Measurements from ENCODE around the gene SMR3A. TPM values are rescaled to one million over a fixed set of nuclear protein-coding genes. Genes with fewer than 3 reads are reported as not detected.

Gene SMR3A
- total and polyA plus RNA-seq, 2 of the 13 experiments (the other 11 are each of a cell fraction or from before 2014, with no cell fraction given) = not detected

GRCh38 chr4:70380578-70380977, 20.0 kb downstream of the SMR3A start:
- in situ Hi-C loops (cut with HindIII; ENCODE audit: extremely low pct_ligation_motif_present, low pct_unique_long_range_greater_than_20kb) = no loop called here
- no peaks in the 10 kb centered on the region for H4K20me1 ChIP-seq (ENCODE audit: insufficient read depth, low read length)
- POLR2A ChIA-PET = no interaction called here
- H3K27ac ChIP-seq (ENCODE audit: extremely low read length, insufficient read depth, low read length) = no peak overlapping the region
- H3K79me2 ChIP-seq (ENCODE audit: insufficient read depth, low read length) = no peaks in the 10 kb centered on the region
- 45% methylated on average over 3 of the region's 3 CpGs for WGBS (ENCODE audit: low lambda C conversion rate)
- no peak overlapping the region for H3K4me3 ChIP-seq (replicated peaks in 1 of 3; ENCODE audit: insufficient read depth in 1 of 3, low read depth in 2 of 3, low read length in 3 of 3)
- no peak overlapping the region for H3K9ac ChIP-seq (ENCODE audit: insufficient read depth, low read depth, low read length)
- no peaks in the 10 kb centered on the region for H3K36me3 ChIP-seq (replicated peaks in 1 of 2; ENCODE audit: control insufficient read depth in 1 of 2, insufficient read depth in 2 of 2, low read length in 2 of 2)
- intact Hi-C loops (cut with micrococcal nuclease; ENCODE audit: unreplicated experiment) = no loop called here
- TF ChIP-seq ZC3H13 (CRISPR knock-in tag; IDR thresholded peaks at IDR 0.05) = no peak
- no peak for TF ChIP-seq RCOR2 (CRISPR knock-in tag; IDR thresholded peaks at IDR 0.05)
- no peak for TF ChIP-seq YEATS2 (CRISPR knock-in tag; IDR thresholded peaks at IDR 0.05; ENCODE audit: borderline replicate concordance)
- no peak for TF ChIP-seq ZNF543 (CRISPR knock-in tag; IDR thresholded peaks at IDR 0.05)
- TF ChIP-seq RORA (CRISPR knock-in tag; IDR thresholded peaks at IDR 0.05) = no peak
- no peak for TF ChIP-seq ZNF20 (CRISPR knock-in tag; IDR thresholded peaks at IDR 0.05)
- TF ChIP-seq ISL2 (CRISPR knock-in tag; IDR thresholded peaks at IDR 0.05) = no peak
- no peak for TF ChIP-seq NPAS2 (CRISPR knock-in tag; IDR thresholded peaks at IDR 0.05; ENCODE audit: borderline replicate concordance)
- TF ChIP-seq ZNF30 (CRISPR knock-in tag; IDR thresholded peaks at IDR 0.05) = no peak
- TF ChIP-seq ZFP82 (CRISPR knock-in tag; IDR thresholded peaks at IDR 0.05; ENCODE audit: borderline replicate concordance) = no peak
- CTCF ChIA-PET (ENCODE audit: low intra/inter-chr PET ratio, low total read pairs) = no interaction called here
- ATAC-seq (no peak), DNase-seq (ENCODE audit: low spot score) (no peak), FAIRE-seq (peak; percentile 28)
- H2AFZ ChIP-seq (ENCODE audit: low read length) = no peak overlapping the region
- no peaks in the 10 kb centered on the region for H3K27me3 ChIP-seq (ENCODE audit: control insufficient read depth in 1 of 2, insufficient read depth in 2 of 2, low read length in 2 of 2)
- H3K9me3 ChIP-seq (ENCODE audit: low read length) = no peaks in the 10 kb centered on the region
- BruUV-seq (replicated peaks) = no TSS peak
- no peak overlapping the region for H3K4me2 ChIP-seq (ENCODE audit: low read depth, low read length)
- H3K4me1 ChIP-seq (ENCODE audit: insufficient read depth, low read length) = no peaks in the 10 kb centered on the region

- no peak within 1 kb of the TSS for H3K4me2 ChIP-seq (ENCODE audit: low read depth, low read length)
- no peak within 1 kb of the TSS for H2AFZ ChIP-seq (ENCODE audit: low read length)
- FAIRE-seq = no peak
- CTCF ChIA-PET (ENCODE audit: low intra/inter-chr PET ratio, low total read pairs) = no interaction called here
- TF ChIP-seq MAFK (conservative IDR thresholded peaks at IDR 0.05 in 1 of 2, IDR thresholded peaks at IDR 0.05 in 1 of 2; ENCODE audit: low read length in 2 of 2) (0 out of 4 replicates have a peak, but pooled peaks of 1 of the 2 experiments have one; percentile 4), ZNF513 (CRISPR knock-in tag; conservative IDR thresholded peaks at IDR 0.05) (no peak)
- H4K20me1 ChIP-seq (ENCODE audit: insufficient read depth, low read length) = no peaks in the 10 kb centered on the region
- no peaks in the 10 kb centered on the region for H3K79me2 ChIP-seq (ENCODE audit: insufficient read depth, low read length)
- in situ Hi-C loops (cut with HindIII; ENCODE audit: extremely low pct_ligation_motif_present, low pct_unique_long_range_greater_than_20kb) = no loop called here
- WGBS (ENCODE audit: low lambda C conversion rate) = 33% methylated on average over 5 of the region's 5 CpGs
- no peaks in the 10 kb centered on the region for H3K36me3 ChIP-seq (replicated peaks in 1 of 2; ENCODE audit: control insufficient read depth in 1 of 2, insufficient read depth in 2 of 2, low read length in 2 of 2)
- intact Hi-C loops (cut with micrococcal nuclease; ENCODE audit: unreplicated experiment) = no loop called here
- H3K4me3 ChIP-seq (replicated peaks in 1 of 3; ENCODE audit: insufficient read depth in 1 of 3, low read depth in 2 of 3, low read length in 3 of 3) = no peak within 1 kb of the TSS
- DNase-seq (ENCODE audit: low spot score) = no peak
- no TSS peak for BruUV-seq (replicated peaks)
- POLR2A ChIA-PET = no interaction called here
- no peak for ATAC-seq
- no peak within 1 kb of the TSS for H3K9ac ChIP-seq (ENCODE audit: insufficient read depth, low read depth, low read length)
- H3K27me3 ChIP-seq (ENCODE audit: control insufficient read depth in 1 of 2, insufficient read depth in 2 of 2, low read length in 2 of 2) = no peaks in the 10 kb centered on the region
- H3K27ac ChIP-seq (ENCODE audit: extremely low read length, insufficient read depth, low read length) = no peak within 1 kb of the TSS
- H3K9me3 ChIP-seq (ENCODE audit: low read length) = no peaks in the 10 kb centered on the region
- H3K4me1 ChIP-seq (ENCODE audit: insufficient read depth, low read length) = no peaks in the 10 kb centered on the region
Measured at GRCh38 chr4:70382691-70383181, 22.2 kb downstream of the SMR3A start, which contains the start of gene SMR3B. Gene SMR3B (plus strand): TSS chr4:70383131. CDS start chr4:70384511, 1,380 bp downstream.
